NCI-H524 treated with DMSO at 0.1 percent for 48 hours (cell line): ENCODE results near the gene SOCS4.
"Not testable (repeated sequence)": the region's sequence is repeated elsewhere in the genome, so short reads cannot be mapped to it uniquely, and the experiment has no call there.

Experiments used
- DNase-seq: peaks from one replicate; lab custom pipeline; 2025; lab: John Stamatoyannopoulos, UW

SOCS4 gene

DNA sequence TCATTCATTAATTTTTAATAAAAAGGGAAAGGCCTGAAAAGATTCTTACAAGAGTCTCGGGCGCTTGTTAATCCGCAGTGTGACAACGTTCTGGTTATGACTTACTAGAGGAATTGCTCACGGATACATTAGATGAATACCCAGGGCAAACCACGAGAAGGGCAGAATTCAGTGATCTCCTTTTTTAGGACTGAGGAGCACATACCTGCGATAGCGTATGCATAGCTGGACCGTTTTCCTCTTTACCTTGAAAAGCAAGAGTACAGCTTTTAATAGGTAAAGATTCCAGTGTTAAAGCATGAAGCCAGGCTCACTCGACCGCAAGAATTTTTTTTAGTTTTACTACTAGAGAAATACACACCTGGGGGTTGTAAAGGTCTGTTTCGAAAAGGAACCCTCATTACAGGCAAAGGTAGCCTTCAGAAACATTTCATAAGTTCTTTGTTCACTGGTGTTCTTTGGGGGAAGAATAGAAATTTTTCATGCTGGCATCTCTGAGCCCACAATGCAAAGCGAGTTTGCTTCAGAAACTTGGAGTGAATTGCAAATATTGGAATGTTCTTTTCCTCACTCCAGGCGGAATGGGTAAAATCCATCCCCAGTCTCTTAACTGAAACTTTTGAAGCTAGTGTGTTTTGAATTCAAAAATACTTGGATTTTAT lies 25.4 kb downstream of the SOCS4 start:
- no peak for DNase-seq

DNA sequence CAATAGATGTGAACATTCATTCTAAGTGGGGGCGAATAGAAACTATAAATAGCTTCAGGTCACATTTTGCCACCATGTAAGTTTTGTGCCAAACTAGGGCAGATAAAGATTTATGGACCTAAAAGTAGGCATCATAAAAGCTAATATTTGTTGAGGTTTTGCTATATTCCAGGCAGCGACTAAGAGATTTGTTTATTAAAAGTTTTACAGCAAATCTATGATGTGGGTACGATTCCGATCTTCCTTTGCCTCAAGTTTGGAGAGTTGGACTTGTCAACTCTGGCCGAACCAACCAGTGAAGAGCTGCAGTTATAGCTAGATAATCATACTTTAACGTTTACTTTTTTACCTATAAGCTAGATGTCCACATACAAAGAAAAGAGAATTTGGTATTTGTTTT lies 26.0 kb downstream of the SOCS4 start:
- no peak for DNase-seq

DNA sequence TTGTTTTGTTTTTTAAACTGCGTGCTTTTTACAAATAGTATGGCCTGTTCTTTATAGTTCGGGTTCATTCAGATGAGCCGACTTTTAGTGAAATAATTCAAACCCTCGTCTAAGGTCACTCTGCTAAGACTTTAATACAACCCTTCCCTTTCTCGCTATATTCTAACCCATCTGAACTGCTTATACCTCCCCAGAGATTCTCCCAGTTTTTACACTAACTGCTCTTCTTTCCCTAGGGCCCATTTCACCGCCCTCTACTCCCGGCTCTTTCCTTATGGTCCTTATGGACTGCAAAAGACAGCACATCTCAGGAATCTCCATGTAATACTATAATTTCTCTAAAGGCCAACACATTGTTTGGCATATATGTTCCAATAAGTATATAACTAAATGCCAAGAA lies 26.5 kb downstream of the SOCS4 start:
- no peak for DNase-seq

DNA sequence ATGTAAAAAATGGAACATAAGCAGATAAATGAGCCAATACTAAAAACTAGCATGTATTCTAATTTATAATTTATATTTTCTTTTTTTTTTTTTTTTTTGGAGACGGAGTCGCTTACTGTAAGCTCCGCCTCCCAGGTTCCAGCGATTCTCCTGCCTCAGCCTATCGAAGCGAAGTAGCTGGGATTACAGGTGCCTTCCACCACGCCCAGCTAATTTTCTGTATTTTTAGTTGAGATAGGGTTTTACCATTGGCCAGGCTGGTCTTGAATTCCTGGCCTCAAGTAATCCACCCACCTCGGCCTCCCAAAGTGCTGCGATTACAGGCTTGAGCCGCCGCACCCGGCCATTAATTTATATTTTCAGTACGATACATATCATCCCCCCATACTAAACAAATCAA lies 27.1 kb downstream of the SOCS4 start:
- no peak for DNase-seq

DNA sequence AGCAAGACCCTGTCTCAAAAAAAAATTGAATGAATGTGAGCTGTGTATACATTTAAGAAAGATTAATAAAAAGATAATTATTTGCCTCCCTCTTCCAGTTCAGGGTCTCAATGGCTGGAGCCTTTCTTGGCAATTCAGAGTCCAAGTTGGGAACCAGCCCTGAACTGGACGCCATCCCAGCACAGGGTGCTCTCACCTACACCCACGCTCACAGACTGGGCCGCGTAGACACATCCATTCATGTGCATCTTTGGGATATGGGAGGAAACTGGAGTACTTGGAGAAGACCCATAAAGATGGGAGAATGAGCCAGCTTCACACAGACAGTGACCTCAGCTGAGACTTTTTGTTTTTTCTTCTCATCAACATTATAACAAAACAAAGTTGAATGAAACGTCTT lies 30.9 kb downstream of the SOCS4 start:
- no peak for DNase-seq

DNA sequence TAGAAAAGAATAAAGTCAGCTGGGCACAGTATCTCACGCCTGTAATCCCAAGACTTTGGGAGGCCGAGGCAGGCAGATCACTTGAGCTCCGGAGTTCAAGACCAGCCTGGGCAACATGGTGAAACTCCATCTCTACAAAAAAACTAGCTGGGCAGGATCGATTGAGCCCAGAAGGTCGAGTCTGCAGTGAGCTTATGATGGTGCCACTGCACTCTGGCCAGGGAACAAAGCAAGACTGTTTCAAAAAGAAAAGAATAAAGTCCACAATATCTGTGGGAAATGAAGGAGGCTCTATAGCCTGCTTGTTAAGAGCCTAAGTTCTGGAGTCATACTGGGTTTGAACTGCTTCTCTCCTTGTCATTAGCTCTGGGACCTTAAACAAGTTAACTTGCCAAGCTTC lies 32.3 kb downstream of the SOCS4 start:
- no peak for DNase-seq

DNA sequence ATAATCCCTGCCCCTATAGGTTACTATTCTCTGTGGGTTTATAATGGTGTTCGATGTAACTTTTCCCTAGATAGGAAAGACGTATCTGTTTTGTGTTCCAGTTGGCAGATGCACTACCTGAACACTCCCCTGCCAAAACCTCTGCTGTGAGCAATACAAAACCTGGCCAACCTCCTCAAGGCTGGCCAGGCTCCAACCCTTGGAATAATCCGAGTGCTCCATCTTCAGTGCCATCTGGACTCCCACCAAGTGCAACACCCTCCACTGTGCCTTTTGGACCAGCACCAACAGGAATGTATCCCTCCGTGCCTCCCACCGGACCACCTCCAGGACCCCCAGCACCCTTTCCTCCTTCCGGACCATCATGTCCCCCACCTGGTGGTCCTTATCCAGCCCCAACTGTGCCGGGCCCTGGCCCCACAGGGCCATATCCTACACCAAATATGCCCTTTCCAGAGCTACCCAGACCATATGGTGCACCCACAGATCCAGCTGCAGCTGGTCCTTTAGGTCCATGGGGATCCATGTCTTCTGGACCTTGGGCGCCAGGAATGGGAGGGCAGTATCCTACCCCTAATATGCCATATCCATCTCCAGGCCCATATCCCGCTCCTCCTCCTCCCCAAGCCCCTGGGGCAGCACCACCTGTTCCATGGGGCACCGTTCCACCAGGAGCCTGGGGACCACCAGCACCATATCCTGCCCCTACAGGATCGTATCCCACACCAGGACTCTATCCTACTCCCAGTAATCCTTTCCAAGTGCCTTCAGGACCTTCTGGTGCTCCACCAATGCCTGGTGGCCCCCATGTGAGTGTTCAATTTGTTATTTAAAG lies 35.7 kb downstream of the SOCS4 start:
- DNase-seq = peak; percentile 95

DNA sequence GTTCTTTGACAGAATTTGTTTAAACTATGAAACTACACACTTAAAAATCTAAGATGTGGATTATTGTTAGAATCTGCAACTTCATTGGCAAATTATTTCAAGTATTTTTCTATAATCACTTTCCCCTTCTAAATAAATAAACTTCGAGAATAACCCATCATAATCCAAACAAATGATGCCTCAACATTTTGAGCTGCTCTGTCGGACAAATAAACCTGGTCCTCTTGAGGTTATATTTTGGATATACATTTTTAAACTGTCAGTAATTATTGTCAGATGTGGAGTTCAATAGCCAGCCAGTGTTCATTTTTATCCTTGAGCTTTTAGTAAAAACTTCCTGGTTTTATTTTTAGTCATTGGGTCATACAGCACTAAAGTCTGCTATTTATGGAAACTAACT lies 37.9 kb downstream of the SOCS4 start:
- not testable (repeated sequence) for DNase-seq

DNA sequence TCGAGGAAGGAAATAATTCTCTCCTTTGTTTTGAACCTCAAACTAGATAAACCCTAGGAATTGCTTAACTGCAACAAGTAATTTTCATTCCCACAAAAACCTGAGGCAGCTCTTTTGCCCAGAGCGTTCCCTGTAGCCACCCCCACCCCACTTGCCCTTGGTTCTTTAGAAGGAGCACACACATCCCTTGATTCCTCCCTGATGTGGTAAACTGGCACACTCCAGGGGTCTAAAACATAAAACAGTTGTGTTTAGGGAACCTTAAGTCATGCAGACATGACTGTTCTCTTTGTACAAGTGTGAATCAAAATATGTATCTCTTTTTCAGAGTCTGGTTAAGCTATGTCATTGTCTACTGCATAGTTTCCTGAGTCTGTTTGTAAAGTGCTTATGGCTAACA lies 38.4 kb downstream of the SOCS4 start:
- DNase-seq = no peak

DNA sequence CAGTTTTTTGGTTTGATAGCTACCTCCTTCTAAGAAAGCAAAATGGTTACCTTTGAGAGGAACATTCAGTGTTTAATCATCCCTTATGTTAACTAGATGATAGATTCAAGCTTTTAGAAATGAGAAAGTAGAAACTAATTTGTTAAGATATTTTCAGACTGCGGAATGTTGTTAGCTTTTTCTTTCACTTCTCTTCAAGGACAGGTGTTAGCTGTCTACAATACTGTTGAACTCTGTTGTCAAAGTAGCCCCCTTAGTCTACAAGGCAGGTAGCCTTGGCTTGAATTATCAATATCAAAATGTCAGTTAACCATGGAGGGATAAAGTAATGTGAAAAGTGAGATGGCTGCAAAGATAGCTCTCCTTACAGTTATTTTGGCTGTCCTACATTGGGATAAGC lies 39.2 kb downstream of the SOCS4 start:
- DNase-seq = no peak

DNA sequence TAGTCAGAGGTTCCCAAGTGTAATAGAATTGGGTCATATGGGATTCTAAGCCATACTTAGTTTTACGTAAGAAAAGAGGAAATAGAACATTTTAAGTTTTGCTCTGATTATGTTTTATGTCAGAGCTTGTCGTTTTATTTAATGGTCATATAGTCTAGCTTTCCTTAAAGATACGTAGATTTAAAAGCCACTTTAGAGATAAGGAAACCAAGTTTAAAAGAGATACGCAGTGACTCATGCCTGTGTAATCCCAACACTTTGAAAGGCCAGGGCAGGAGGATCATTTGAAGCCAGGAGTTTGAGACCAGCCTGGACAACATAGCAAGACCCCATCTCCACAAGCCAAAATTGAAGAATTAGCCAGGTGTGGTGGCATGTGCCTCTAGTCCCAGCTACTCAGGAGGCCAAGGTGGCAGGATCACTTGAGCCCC lies 44.0 kb downstream of the SOCS4 start:
- no peak for DNase-seq

DNA sequence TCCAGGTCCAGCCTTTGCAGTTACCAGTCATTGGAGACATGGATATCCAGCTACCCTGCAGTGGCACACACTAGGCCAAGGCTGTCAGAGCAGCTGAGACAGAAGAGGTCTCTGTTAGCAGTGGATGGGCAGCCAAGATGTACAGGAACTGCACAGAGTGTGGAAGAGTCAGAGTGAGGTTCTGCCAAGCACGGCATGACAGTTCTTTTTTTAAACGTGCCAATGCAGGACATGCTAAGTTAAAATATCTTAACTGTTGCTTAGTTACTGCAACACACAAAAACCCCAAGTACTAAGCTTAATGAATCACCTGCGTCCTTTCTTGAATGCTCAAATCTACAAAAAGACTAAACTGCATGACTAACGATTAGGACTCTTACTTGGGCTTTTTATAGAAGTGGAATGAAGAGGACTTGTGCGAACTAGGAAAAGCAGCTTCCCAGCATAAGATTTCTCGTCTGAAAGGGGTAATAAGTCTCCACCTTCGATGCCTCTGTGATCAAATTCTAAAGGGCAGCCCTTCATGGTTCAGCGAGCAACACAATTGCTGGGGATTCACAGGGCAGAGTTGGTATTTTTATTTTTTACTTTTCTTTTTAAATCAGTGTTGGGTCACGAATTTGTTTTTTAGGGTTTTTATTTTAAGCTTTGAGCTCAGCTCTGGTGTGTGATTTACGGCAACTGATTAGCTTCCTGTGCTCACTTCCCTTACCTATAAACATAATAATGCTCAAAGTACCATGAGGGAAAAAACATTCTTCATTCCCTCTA lies 45.0 kb downstream of the SOCS4 start:
- no peak for DNase-seq

DNA sequence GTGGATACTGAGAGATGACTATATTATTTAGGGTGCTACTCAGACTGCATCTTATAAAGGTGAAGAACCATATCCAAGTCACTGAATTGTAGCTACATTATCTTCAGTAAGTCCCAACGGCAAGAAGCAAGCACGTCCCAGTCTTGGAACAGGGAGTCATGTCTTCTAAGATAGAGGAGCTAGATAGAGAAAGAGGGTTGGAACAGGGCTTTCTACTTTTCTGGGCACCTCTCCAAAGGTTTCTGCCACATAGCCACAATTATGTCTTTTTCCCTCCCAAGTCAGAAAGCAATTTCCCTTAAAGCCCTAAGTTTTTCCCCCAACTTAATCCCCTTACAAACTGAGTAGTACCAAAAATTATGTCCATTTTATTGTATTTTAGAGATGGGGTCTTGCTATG lies 46.8 kb downstream of the SOCS4 start:
- DNase-seq = no peak

DNA sequence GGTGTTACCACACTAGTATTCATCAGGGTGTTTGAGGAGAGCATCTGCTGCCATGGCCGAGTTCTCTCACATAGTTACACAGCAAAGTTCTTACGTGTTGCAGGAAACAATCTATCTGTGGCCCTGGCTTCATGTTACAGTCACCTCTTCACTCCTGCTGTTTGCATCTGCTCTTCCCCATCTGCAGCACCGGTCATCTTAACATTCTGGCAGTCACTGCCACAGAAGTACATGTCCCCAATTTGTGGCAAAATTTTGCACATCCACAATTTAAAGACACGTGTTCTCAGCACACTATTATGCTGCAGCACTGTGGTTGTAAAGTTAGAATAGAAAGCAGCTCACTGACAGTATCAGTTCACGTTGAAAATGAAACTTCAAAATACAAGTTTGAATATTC lies 47.6 kb downstream of the SOCS4 start:
- DNase-seq = peak; percentile 66

DNA sequence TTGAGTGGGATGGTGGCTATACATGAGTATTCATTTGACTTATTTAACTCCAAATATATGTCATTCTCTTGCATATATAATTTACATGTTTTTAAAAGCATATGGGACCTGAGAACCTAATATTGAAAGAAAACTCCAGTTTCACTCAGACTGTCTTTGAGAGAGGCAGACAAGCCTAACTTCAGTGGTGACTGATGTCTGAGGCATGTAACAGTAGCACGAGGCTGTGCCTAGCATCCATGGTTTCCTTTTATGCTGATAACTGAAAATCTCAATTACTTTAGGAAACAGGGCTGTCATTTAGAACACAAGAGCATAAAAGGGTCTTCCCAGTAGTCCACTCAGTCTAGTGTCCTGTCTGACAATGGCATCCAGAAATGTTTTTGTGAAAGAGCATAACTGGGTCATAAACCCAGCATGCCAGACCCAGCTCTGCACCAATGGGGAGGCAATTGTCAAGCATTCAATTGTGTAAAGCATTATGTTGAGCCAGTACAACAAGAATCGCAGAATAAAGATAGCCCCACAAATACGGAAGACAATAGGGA lies 48.7 kb downstream of the SOCS4 start:
- DNase-seq = no peak

DNA sequence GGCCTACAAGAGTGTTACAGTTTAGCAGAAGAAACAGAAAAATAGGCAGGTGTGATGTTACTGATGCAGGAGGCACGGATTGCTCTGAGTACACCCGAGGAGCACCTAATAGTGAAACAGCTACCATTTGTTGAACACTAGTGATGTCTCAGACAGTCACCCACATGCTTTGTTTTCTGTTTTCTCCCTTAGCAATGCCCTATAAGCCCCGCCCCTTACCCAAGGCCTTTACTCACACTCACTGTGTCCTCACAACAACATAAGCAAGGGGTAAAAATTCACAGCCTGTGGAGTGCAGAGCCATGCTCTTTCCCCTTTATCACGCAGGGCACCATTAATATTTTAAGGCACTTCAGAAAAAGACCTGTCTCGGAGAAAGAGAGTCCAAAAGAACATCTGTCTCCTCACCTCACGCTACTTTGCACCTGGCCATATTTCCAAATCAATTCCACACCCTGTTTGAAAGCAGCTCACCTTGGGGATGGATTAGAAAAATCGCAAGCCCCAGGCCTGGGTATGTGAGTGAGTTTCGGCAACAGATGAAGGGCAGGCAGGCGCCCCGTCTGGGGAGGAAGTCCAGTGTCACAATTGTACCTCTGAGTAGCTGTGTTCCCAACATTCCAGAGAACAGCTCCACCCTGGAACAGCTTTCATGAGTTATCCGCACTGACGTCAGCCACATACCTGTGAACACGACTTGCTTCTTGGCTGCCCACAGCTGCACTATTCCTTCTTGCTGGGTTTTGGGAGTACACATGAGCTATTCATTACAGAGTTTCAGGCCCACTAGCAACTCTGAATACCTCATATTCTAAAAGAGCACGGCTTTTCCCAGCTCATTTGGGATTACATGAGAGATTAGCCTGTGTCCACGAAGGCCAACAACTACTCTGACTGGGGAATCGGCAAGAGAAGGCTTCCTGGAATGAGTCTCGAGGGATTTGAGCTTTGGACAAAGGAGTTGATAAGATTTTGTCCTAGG lies 50.4 kb downstream of the SOCS4 start:
- DNase-seq = no peak

DNA sequence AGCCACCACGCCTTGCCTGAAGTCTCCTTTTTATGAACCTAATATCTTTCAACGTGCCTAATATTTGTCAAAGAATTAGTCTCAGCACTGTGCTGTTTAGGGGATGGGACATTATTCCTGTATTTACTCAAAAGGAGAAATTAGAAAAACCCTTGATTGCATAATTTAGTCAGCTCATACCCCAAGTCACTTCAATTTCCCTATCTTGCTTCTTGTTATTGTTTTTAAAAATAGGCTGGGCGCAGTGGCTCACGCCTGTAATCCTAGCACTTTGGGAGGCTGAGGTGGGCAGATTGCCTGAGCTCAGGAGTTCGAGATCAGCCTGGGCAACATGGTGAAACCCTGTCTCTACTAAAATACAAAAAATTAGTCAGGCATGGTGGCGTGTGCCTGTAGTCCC lies 52.9 kb downstream of the SOCS4 start:
- not testable (repeated sequence) for DNase-seq

DNA sequence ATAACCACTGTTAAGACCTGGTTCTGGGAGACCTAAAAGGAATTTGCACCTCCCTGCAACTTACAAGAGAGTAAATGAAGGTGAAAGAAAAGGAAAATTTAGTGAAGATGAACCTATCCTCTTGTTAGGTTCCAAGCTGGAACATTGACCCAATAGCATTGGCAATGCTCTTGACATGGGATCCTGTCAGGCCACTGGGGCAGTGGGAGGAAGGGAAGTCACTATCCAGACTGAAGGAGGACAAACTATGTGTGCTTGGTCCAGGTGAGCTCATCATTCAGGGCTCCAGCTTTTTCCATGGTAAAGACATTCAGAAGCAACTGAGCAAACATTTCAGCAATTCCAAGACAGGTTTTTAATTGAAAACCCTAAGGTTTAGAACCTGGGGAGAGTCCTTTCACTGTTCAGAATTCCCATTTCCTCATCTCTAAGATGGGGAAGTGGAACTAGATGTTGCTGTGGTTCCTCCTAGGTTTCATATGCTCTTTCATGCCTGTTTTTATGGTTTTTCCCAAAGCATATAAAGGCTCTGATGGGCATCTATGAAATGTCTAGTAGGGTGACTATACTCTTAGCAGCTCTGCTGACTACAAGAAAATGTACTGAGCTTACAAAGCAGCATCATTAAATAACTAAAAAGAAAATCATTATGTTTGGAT lies 57.5 kb downstream of the SOCS4 start:
- no peak for DNase-seq

DNA sequence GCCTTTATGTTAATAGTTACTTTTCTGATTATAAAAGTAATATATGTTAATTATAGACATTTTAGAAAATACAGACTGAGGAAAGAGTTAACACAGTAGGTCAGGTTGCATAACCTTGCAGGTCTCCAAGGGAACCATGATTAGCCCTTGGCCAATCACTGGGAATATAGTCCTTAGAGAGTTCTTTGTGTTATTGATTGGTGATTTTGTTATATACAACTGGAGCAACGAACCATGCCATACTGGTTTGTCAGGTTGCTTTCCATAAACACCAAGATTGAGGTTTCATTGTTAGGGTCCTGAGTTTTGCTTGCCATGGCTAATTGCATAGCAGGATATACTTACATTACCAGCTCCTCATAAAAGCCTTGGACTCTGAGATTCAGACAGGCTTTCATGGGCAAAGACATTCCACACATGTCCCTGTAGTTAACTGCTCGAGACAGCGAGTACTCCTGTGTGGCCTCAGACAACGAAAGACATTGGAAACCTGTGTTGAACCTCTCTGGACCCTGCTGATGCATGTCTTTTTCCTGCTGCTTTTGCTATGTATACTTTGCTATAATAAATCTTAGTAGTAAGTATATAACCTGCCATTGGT lies 58.1 kb downstream of the SOCS4 start:
- no peak for DNase-seq

DNA sequence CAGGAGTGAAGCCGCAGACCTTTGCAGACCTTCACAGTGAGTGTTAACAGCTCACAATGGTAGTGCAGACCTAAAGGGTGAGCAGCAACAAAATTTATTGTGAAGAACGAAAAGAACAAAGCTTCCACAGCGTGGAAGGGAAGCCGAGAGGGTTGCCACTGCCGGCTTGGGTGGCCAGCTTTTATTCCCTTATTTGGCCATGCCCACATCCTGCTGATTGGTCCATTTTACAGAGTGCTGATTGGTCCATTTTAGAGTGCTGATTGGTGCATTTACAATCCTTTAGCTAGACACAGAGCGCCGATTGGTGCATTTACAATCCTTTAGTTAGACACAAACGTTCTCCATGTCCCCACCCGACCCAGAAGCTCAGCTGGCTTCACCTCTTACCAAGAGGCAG lies 59.9 kb downstream of the SOCS4 start:
- no peak for DNase-seq
